Measurements from ENCODE around the gene MAML1. TPM values are rescaled to one million over a fixed set of nuclear protein-coding genes. Genes with fewer than 3 reads are reported as not detected.

Gene MAML1
- total and polyA plus RNA-seq, 4 donors = 2.2 to 7.6 (median 6.3) TPM

GRCh38 chr5:179820483-179821297, 88.1 kb downstream of the MAML1 start, which contains the start of gene SQSTM1:
Gene SQSTM1 (plus strand): TSS chr5:179820905. CDS start chr5:179820937, 32 bp downstream.
- Histone ChIP-seq H3K27me3 (ENCODE audit: control insufficient read depth in 4 of 4, insufficient read depth in 4 of 4, low read length in 3 of 4) (no peaks in the 10 kb centered on the region), H3K9me3 (ENCODE audit: control insufficient read depth in 4 of 4, low read length in 3 of 4) (no peaks in the 10 kb centered on the region), H3K9ac (ENCODE audit: low read depth in 1 of 2, low read length in 2 of 2) (peak within 1 kb of the TSS; percentile 57 to 98), H3K4me1 (ENCODE audit: control insufficient read depth in 4 of 4, insufficient read depth in 4 of 4, low read length in 3 of 4) (peaks cover 30 to 73% (median 52%) of the 10 kb centered on the region in 4 donors), H3K4me3 (ENCODE audit: low read depth in 1 of 3, low read length in 3 of 3) (peak within 1 kb of the TSS; percentile 64 to 92 (median 80)), H3K36me3 (ENCODE audit: control insufficient read depth in 4 of 4, insufficient read depth in 3 of 4, low read depth in 1 of 4, low read length in 3 of 4) (peaks cover 12 to 23% (median 19%) of the 10 kb centered on the region in 4 donors), H3K27ac (ENCODE audit: low read depth in 1 of 2, low read length in 2 of 2) (peak within 1 kb of the TSS; percentile 94 to 99)
- TF ChIP-seq RAD21 (IDR thresholded peaks at IDR 0.05) = peak in 1 of 2 donors; percentile 7
- peak; percentile 55 to 81 for TF ChIP-seq EGR1 (IDR thresholded peaks at IDR 0.05; ENCODE audit: low read depth in 2 of 2)
- TF ChIP-seq RXRA (IDR thresholded peaks at IDR 0.05) = no peak
- no peak for TF ChIP-seq CTCF (IDR thresholded peaks at IDR 0.05; ENCODE audit: low read depth, low read length, missing input control)
- TF ChIP-seq HNF4A (conservative IDR thresholded peaks at IDR 0.05) = peak in 1 of 2 donors; percentile 10
- peak; percentile 68 for TF ChIP-seq YY1 (IDR thresholded peaks at IDR 0.05)
- no peak for TF ChIP-seq ATF3 (IDR thresholded peaks at IDR 0.05)
- TF ChIP-seq SP1 (IDR thresholded peaks at IDR 0.05) = peak; percentile 40
- TF ChIP-seq JUND (IDR thresholded peaks at IDR 0.05) = no peak
- no peak for TF ChIP-seq MAX (IDR thresholded peaks at IDR 0.05)
- TF ChIP-seq FOXA1 (IDR thresholded peaks at IDR 0.05) = no peak
- TF ChIP-seq REST (IDR thresholded peaks at IDR 0.05) = peak; percentile 60
- no peak for TF ChIP-seq FOXA2 (IDR thresholded peaks at IDR 0.05)
- TF ChIP-seq ZBTB33 (IDR thresholded peaks at IDR 0.05) = no peak
- no peak for TF ChIP-seq TAF1 (conservative IDR thresholded peaks at IDR 0.05)
- TF ChIP-seq HNF4G (IDR thresholded peaks at IDR 0.05) = no peak
- no peak for TF ChIP-seq NR2F2 (IDR thresholded peaks at IDR 0.05)
- TF ChIP-seq GABPA (IDR thresholded peaks at IDR 0.05 in 1 of 2, conservative IDR thresholded peaks at IDR 0.05 in 1 of 2) = no peak
- peak; percentile 89 for DNase-seq (ENCODE audit: low spot score)
- WGBS = under 1% methylated on average over 81 of the region's 81 CpGs
